SJCRH30 (cell line): ENCODE data around the gene STAT5B. TPM values are rescaled to one million over a fixed set of nuclear protein-coding genes. Genes with fewer than 3 reads are reported as not detected.
A peak's percentile ranks its signal among the peaks of the same experiment; 100 is the strongest.
"Not testable (repeated sequence)": the region's sequence is repeated elsewhere in the genome, so short reads cannot be mapped to it uniquely, and the experiment has no call there.

ENCODE experiments used
- DNase-seq, 2 experiments: peaks; one replicate each; pipeline ENCODE4 v3.0.0-alpha.2; 2015 to 2020
- H3K27ac ChIP-seq: fragments of 250-450 bp; sonication (Bioruptor Pico); 2 replicates; pipeline ENCODE4 v1.5.1; 2020; ENCODE audit warnings: mild to moderate bottlenecking, moderate library complexity
- H3K27me3 ChIP-seq: fragments of 250-450 bp; sonication (Bioruptor Pico); 2 replicates; pipeline ENCODE4 v1.5.1; 2020; ENCODE audit warnings: mild to moderate bottlenecking, moderate library complexity
- H3K36me3 ChIP-seq: fragments of 250-450 bp; sonication (Bioruptor Pico); 2 replicates; pipeline ENCODE4 v1.5.1; 2020; ENCODE audit warnings: mild to moderate bottlenecking, moderate library complexity
- H3K4me1 ChIP-seq: fragments of 250-450 bp; sonication (Bioruptor Pico); 2 replicates; pipeline ENCODE4 v1.5.1; 2020; ENCODE audit warnings: mild to moderate bottlenecking, moderate library complexity
- H3K4me3 ChIP-seq: fragments of 250-450 bp; sonication (Bioruptor Pico); 2 replicates; pipeline ENCODE4 v1.5.1; 2020; ENCODE audit warnings: mild to moderate bottlenecking, moderate library complexity
- H3K9me3 ChIP-seq: fragments of 250-450 bp; sonication (Bioruptor Pico); replicated peaks from 2 replicates; pipeline ENCODE4 v1.5.1; 2020; ENCODE audit warnings: mild to moderate bottlenecking, moderate library complexity
- total RNA-seq: library from RNA; depleted of rRNA; stranded (reverse); fragments of >200 nt; shearing (Covaris generic); gene quantifications from 2 replicates; pipeline ENCODE4 v1.2.3, GENCODE V29; 2014

The STAT5B gene
- total RNA-seq, 1 experiment from 2014 or later: 31.1 TPM

- H3K27ac ChIP-seq, H3K36me3 ChIP-seq, H3K4me3 ChIP-seq, H3K27me3 ChIP-seq, H3K9me3 ChIP-seq, DNase-seq: not testable (repeated sequence)
- H3K4me1 ChIP-seq: peaks cover 14% of the 10 kb centered on the region
These were observed 21.6 kb upstream of the STAT5B start for GRCh38 chr17:42297775-42298174.

- DNase-seq: no peak
- Histone ChIP-seq H3K36me3 (no peaks in the 10 kb centered on the region), H3K4me1 (peaks cover 24% of the 10 kb centered on the region), H3K27me3 (no peaks in the 10 kb centered on the region), H3K4me3 (no peak overlapping the region), H3K27ac (no peak overlapping the region), H3K9me3 (no peaks in the 10 kb centered on the region)
These were observed 19.8 kb upstream of the STAT5B start for GRCh38 chr17:42296012-42296411.

GRCh38 chr17:42294469-42295398 is 18.5 kb upstream of the STAT5B start:
- H3K9me3 ChIP-seq: no peaks in the 10 kb centered on the region
- no peaks in the 10 kb centered on the region for H3K27me3 ChIP-seq
- peaks cover 33% of the 10 kb centered on the region for H3K4me1 ChIP-seq
- no peak overlapping the region for H3K4me3 ChIP-seq
- no peaks in the 10 kb centered on the region for H3K36me3 ChIP-seq
- no peak overlapping the region for H3K27ac ChIP-seq
- no peak for DNase-seq

- Histone ChIP-seq H3K27me3 (no peaks in the 10 kb centered on the region), H3K27ac (peak overlapping the region; percentile 28; the same call in 1 of the 2 replicates), H3K4me1 (peaks cover 34% of the 10 kb centered on the region), H3K36me3 (no peaks in the 10 kb centered on the region), H3K4me3 (no peak overlapping the region), H3K9me3 (no peaks in the 10 kb centered on the region)
- DNase-seq: peak; percentile 84 to 90
These were observed 14.9 kb upstream of the STAT5B start for GRCh38 chr17:42291129-42291528.

GRCh38 chr17:42290577-42290976 is 14.4 kb upstream of the STAT5B start:
- H3K4me3 ChIP-seq: no peak overlapping the region
- H3K9me3 ChIP-seq: no peaks in the 10 kb centered on the region
- H3K27me3 ChIP-seq: no peaks in the 10 kb centered on the region
- H3K36me3 ChIP-seq: no peaks in the 10 kb centered on the region
- H3K27ac ChIP-seq: peak overlapping the region; percentile 28; the same call in 1 of the 2 replicates
- peak in 1 of 2 experiments; percentile 11 for DNase-seq
- H3K4me1 ChIP-seq: peaks cover 34% of the 10 kb centered on the region

- H3K27ac ChIP-seq: no peak overlapping the region
These were observed 13.5 kb upstream of the STAT5B start for GRCh38 chr17:42289611-42290181.

GRCh38 chr17:42288803-42289610 is 12.8 kb upstream of the STAT5B start:
- no peak overlapping the region for H3K4me3 ChIP-seq
- H3K4me1 ChIP-seq: peaks cover 34% of the 10 kb centered on the region
- no peak overlapping the region for H3K27ac ChIP-seq
- no peaks in the 10 kb centered on the region for H3K36me3 ChIP-seq
- no peaks in the 10 kb centered on the region for H3K27me3 ChIP-seq
- no peaks in the 10 kb centered on the region for H3K9me3 ChIP-seq
- no peak for DNase-seq

More at GRCh38 chr17:42289611-42290181, 13.5 kb upstream of the STAT5B start:
- no peaks in the 10 kb centered on the region for H3K9me3 ChIP-seq
- no peak overlapping the region for H3K4me3 ChIP-seq
- no peaks in the 10 kb centered on the region for H3K27me3 ChIP-seq
- no peak for DNase-seq
- H3K4me1 ChIP-seq: peaks cover 34% of the 10 kb centered on the region
- H3K36me3 ChIP-seq: no peaks in the 10 kb centered on the region

- DNase-seq: no peak
- Histone ChIP-seq H3K27me3 (no peaks in the 10 kb centered on the region), H3K27ac (no peak within 1 kb of the TSS), H3K4me3 (no peak within 1 kb of the TSS), H3K4me1 (peaks cover 34% of the 10 kb centered on the region), H3K9me3 (no peaks in the 10 kb centered on the region), H3K36me3 (no peaks in the 10 kb centered on the region)
These were observed 12.0 kb upstream of the STAT5B start, which contains the start of gene STAT5A for GRCh38 chr17:42287977-42288802. TSS of gene STAT5A (plus strand) at chr17:42288498. CDS start at chr17:42289412, 914 bp downstream.

- Histone ChIP-seq H3K36me3 (no peaks in the 10 kb centered on the region), H3K4me1 (peaks cover 34% of the 10 kb centered on the region), H3K9me3 (no peaks in the 10 kb centered on the region), H3K27ac (no peak overlapping the region), H3K27me3 (no peaks in the 10 kb centered on the region), H3K4me3 (no peak overlapping the region)
- DNase-seq: no peak
These were observed 11.2 kb upstream of the STAT5B start for GRCh38 chr17:42287305-42287976.

GRCh38 chr17:42286411-42287221 is 10.4 kb upstream of the STAT5B start:
- no peak overlapping the region for H3K4me3 ChIP-seq
- DNase-seq: peak in 1 of 2 experiments; percentile 48
- no peaks in the 10 kb centered on the region for H3K27me3 ChIP-seq
- H3K4me1 ChIP-seq: peaks cover 30% of the 10 kb centered on the region
- H3K36me3 ChIP-seq: no peaks in the 10 kb centered on the region
- no peaks in the 10 kb centered on the region for H3K9me3 ChIP-seq
- H3K27ac ChIP-seq: no peak overlapping the region

- DNase-seq: no peak
- Histone ChIP-seq H3K4me1 (peaks cover 19% of the 10 kb centered on the region; the same call in 1 of the 2 replicates), H3K4me3 (no peak overlapping the region), H3K9me3 (no peaks in the 10 kb centered on the region), H3K36me3 (no peaks in the 10 kb centered on the region), H3K27me3 (peaks cover 1% of the 10 kb centered on the region; the same call in 1 of the 2 replicates), H3K27ac (no peak overlapping the region)
These were observed 9.3 kb upstream of the STAT5B start for GRCh38 chr17:42285346-42286050.

- peaks cover 13% of the 10 kb centered on the region; the same call in 1 of the 2 replicates for H3K4me1 ChIP-seq
- no peak for DNase-seq
- no peak overlapping the region for H3K4me3 ChIP-seq
- no peaks in the 10 kb centered on the region for H3K36me3 ChIP-seq
- no peaks in the 10 kb centered on the region for H3K9me3 ChIP-seq
- H3K27ac ChIP-seq: no peak overlapping the region
- H3K27me3 ChIP-seq: peaks cover 4% of the 10 kb centered on the region; the same call in 1 of the 2 replicates
These were observed 8.4 kb upstream of the STAT5B start for GRCh38 chr17:42284566-42284965.
